GM12801 (cell line): ENCODE results near the gene RIBC2.

ENCODE experiments used
- CTCF ChIP-seq: IDR thresholded peaks from one replicate; pipeline ENCODE4 v1.5.1; 2011; ENCODE audit warnings: control low read depth; ENCODE audit not compliant: insufficient read length; ENCODE audit errors: extremely low read depth

RIBC2 gene

GRCh38 chr22:45398214-45398613 is 15.3 kb upstream of the RIBC2 start:
- TF ChIP-seq CTCF, result no peak

GRCh38 chr22:45399712-45400445 is 13.6 kb upstream of the RIBC2 start:
- TF ChIP-seq CTCF, result no peak

GRCh38 chr22:45402466-45402985 is 11.0 kb upstream of the RIBC2 start:
- no peak for TF ChIP-seq CTCF

GRCh38 chr22:45407793-45408192 is 5.7 kb upstream of the RIBC2 start:
- no peak for TF ChIP-seq CTCF

- TF ChIP-seq CTCF, result no peak
These were observed 503 bp upstream of the RIBC2 start for GRCh38 chr22:45413013-45413367.

- no peak for TF ChIP-seq CTCF
These were observed 4.7 kb downstream of the RIBC2 start for GRCh38 chr22:45418056-45418769.

GRCh38 chr22:45418770-45419138 is 5.3 kb downstream of the RIBC2 start:
- TF ChIP-seq CTCF, result no peak
